SJSA1 (cell line): ENCODE data around the gene ZBTB7C. TPM values are rescaled to one million over a fixed set of nuclear protein-coding genes. Genes with fewer than 3 reads are reported as not detected.

Source experiments
- DNase-seq, 2 experiments: peaks; one replicate each; pipeline ENCODE4 v3.0.0-alpha.2; 2015 to 2020; ENCODE audit warnings: low spot score in 2 of 2, low read depth in 1 of 2
- H3K27ac ChIP-seq: fragments of 250-450 bp; sonication (Bioruptor Pico); 2 replicates; pipeline ENCODE4 v1.5.1; 2020; ENCODE audit warnings: mild to moderate bottlenecking, moderate library complexity
- H3K27me3 ChIP-seq: fragments of 250-450 bp; sonication (Bioruptor Pico); replicated peaks from 2 replicates; pipeline ENCODE4 v1.5.1; 2020; ENCODE audit warnings: mild to moderate bottlenecking, moderate library complexity
- H3K36me3 ChIP-seq: fragments of 250-450 bp; sonication (Bioruptor Pico); 2 replicates; pipeline ENCODE4 v1.5.1; 2020; ENCODE audit warnings: mild to moderate bottlenecking
- H3K4me1 ChIP-seq: fragments of 250-450 bp; sonication (Bioruptor Pico); replicated peaks from 2 replicates; pipeline ENCODE4 v1.6.1; 2021; ENCODE audit warnings: mild to moderate bottlenecking
- H3K4me3 ChIP-seq: fragments of 250-450 bp; sonication (Bioruptor Pico); 2 replicates; pipeline ENCODE4 v1.5.1; 2020; ENCODE audit warnings: mild to moderate bottlenecking
- H3K9me3 ChIP-seq: fragments of 250-450 bp; sonication (Bioruptor Pico); replicated peaks from 2 replicates; pipeline ENCODE4 v1.5.1; 2020; ENCODE audit warnings: mild to moderate bottlenecking
- total RNA-seq: library from RNA; depleted of rRNA; stranded (reverse); fragments of >200 nt; shearing (Covaris generic); gene quantifications from 2 replicates; pipeline ENCODE4 v1.2.3, GENCODE V29; 2014

ZBTB7C gene
- total RNA-seq, 1 experiment from 2014 or later: 0.50 TPM

DNA sequence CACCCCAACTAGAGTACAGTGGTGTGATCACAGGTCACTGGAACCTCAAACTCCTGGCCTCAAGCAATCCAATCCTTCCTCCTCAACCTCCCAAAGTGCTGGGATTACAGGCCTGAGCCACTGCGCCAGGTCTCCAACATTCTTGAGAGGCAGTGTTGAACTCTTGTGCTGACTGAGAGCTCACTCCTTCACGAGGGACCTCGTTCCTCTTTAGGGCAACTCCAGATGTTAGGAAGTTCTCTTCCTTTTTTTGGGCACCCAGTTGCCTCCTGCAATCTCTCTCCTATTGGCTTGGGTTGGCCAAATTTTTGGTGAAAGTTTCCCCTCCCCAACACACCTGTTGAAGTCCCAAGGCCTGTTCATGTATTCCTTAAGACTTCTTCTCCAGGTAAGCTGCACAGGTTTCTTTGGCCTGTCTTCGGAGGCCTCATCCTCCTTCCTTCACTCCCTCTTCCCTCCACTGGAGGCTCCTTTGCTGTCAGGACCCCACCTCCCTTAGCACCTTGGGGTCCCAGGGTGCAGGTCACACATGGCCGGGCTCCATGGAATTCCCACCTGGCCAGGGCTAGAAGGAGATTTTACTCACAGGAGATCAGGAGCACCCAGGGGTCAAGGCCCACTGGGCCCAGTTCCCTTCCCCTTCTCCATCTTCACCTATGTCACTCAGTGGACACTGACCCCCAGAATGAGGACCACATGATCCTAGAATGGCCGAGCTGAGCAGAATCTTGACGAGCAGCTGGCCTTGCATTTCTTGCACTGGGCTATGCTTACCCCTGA, 384.1 kb downstream of the ZBTB7C start:
- Histone ChIP-seq H3K27me3 (peaks cover 4% of the 10 kb centered on the region; the same call in 1 of the 2 replicates), H3K4me3 (no peak overlapping the region), H3K9me3 (no peaks in the 10 kb centered on the region), H3K36me3 (no peaks in the 10 kb centered on the region), H3K27ac (no peak overlapping the region), H3K4me1 (peaks cover 15% of the 10 kb centered on the region)
- DNase-seq: no peak

- no peak overlapping the region for H3K27ac ChIP-seq
- H3K36me3 ChIP-seq: no peaks in the 10 kb centered on the region
- peaks cover 15% of the 10 kb centered on the region for H3K4me1 ChIP-seq
- no peaks in the 10 kb centered on the region for H3K9me3 ChIP-seq
- H3K4me3 ChIP-seq: no peak overlapping the region
- H3K27me3 ChIP-seq: peaks cover 8% of the 10 kb centered on the region; the same call in 1 of the 2 replicates
- DNase-seq: no peak
These were observed 385.1 kb downstream of the ZBTB7C start for GRCh38 chr18:48024009-48024512.

- Histone ChIP-seq H3K27me3 (peaks cover 8% of the 10 kb centered on the region; the same call in 1 of the 2 replicates), H3K4me3 (no peak overlapping the region), H3K27ac (no peak overlapping the region), H3K36me3 (no peaks in the 10 kb centered on the region), H3K4me1 (peaks cover 15% of the 10 kb centered on the region), H3K9me3 (no peaks in the 10 kb centered on the region)
- peak; percentile 62 to 65 for DNase-seq
These were observed 385.7 kb downstream of the ZBTB7C start for GRCh38 chr18:48023334-48024008.

DNA sequence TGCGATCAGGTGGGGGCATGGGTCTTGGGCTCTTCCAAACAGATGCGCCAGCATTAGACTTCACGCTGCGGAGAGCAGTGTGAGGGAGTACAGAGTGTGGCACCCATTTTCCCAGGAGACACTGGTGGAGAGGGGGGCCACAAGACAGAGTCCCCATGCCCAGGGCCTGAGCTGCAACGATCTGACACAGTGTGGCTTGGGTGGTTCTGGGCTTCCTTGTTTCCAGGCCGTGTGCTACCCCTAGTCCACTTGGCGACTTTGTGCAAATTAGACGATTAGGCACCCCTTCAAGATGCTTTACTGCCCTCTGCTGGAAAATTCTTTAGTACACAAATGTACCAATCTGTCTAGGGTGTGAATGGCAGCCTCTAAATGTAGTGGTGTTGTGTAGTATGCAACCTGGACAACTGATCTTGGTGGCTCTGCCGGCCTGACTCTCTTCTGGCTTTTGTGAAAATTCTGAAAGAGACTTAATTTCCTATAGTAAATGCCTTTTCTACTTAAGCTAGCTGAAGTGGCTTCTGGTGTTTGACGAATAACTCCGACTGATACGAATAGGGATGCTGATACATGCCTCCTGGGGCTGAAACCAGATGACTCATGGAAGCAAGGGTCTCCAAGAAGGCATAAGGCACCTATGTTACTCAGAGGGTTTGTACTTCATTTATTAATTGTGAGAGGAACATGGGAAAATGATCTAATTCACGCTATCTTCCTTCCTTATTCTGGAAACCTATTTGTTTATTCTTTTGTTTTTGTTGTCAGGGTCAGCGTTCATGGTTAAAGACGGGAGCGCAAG, 386.5 kb downstream of the ZBTB7C start:
- peak in 1 of 2 experiments; percentile 72 for DNase-seq
- no peak overlapping the region for H3K4me3 ChIP-seq
- peaks cover 8% of the 10 kb centered on the region; the same call in 1 of the 2 replicates for H3K27me3 ChIP-seq
- no peaks in the 10 kb centered on the region for H3K9me3 ChIP-seq
- no peaks in the 10 kb centered on the region for H3K36me3 ChIP-seq
- H3K4me1 ChIP-seq: peaks cover 15% of the 10 kb centered on the region
- no peak overlapping the region for H3K27ac ChIP-seq

DNA sequence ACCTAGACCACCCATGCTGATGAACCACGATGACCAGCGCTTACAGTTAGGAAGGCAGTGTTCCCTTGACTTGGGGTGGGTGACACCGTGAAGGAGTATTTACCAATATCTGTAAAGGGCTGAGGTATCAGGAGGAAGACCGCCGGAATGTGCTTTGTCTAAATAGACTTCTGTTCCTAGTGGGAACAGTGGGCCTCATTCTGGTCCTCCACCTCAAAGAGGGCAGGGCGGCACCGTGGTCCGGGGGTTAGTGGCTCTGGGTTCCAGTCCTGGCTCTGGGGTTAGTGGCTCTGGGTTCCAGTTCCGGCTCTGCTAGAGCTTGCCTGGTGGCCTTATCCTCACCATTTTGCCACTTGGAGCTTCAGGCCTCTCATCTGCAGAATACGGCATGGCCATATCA, 387.2 kb downstream of the ZBTB7C start:
- Histone ChIP-seq H3K4me1 (peaks cover 15% of the 10 kb centered on the region), H3K36me3 (no peaks in the 10 kb centered on the region), H3K27ac (no peak overlapping the region), H3K9me3 (no peaks in the 10 kb centered on the region), H3K27me3 (peaks cover 15% of the 10 kb centered on the region), H3K4me3 (no peak overlapping the region)
- DNase-seq: no peak

DNA sequence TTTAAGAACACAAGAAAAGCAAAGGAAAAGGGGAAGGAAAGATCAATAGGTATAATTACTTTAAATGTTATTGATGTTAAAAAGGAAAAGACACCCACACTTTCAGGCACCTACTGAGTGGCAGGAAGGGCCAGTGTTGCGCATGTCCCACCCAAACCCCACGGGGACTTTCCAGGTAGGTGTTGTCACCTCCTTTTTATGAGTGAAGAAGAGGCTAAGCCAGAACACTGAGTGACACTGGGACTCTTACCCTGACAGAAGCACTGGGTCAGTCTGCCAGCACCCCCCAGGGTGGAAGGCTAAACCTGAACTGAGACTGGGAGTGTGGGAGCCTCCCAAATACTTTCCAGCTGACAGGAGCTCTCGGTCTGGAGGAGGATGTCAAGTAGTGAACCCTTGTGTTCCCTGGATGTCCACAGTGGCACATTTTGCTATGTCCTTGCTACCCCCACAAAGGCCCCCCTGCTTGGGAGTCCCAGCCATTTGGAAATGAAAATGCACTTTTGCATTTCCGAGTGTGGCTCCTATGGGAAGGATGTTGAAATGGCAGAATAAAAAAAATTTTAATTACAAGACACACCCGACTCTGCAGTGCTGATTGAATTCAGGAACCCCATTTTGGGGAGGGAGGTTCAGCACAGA, 387.8 kb downstream of the ZBTB7C start:
- Histone ChIP-seq H3K27ac (no peak overlapping the region), H3K4me3 (no peak overlapping the region), H3K36me3 (no peaks in the 10 kb centered on the region), H3K9me3 (no peaks in the 10 kb centered on the region), H3K27me3 (peaks cover 15% of the 10 kb centered on the region), H3K4me1 (peaks cover 15% of the 10 kb centered on the region)
- DNase-seq: no peak

DNA sequence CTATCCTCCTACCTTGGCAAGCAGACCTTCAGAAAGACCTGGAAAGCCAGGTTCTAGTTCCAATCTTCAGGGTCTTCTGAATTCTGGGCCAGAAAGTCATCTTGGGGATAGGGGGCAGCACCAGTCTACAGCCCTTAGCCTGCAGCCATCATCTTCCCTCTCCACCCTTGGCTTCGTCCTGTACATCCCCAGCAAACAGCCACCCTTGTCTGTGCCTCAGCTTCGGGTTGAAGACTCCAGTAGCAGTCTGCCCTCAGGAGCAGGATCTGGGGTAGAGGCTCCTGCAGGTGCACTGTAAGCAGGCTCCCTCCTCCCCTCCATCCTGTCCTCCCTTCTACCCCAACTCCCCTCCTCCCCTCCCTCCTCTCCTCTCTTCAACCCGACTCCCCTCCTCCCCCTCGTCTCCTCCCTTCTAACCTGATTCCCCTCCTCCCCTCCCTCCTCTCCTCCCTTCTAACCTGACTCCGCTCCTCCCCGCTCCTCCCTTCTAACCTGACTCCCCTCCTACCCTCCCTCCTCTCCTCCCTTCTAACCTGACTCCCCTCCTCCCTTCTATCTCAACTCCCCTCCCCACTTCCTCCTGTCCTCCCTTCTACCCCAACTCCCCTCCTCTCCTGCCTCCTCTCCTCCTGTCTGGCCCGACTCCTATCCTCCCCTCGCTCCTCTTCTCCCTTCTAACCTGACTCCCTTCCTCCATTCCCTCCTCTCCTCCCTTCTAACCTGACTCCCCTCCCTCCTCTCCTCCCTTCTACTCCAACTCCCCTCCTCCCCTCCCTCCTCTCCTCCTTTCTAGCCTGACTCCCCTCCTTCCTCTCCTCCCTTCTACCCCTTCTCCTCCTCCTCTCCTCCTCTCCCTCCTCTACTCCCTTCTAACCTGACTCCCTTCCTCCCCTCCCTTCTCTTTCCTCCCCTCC, 388.6 kb downstream of the ZBTB7C start:
- no peaks in the 10 kb centered on the region for H3K36me3 ChIP-seq

GRCh38 chr18:48019557-48020325, 389.4 kb downstream of the ZBTB7C start:
- Histone ChIP-seq H3K4me3 (no peak overlapping the region), H3K4me1 (peaks cover 15% of the 10 kb centered on the region), H3K27me3 (peaks cover 15% of the 10 kb centered on the region), H3K36me3 (no peaks in the 10 kb centered on the region), H3K9me3 (no peaks in the 10 kb centered on the region), H3K27ac (no peak overlapping the region)
- DNase-seq: no peak

More for the DNA sequence above, 388.6 kb downstream of the ZBTB7C start:
- H3K27me3 ChIP-seq: peaks cover 15% of the 10 kb centered on the region
- no peaks in the 10 kb centered on the region for H3K9me3 ChIP-seq
- H3K4me1 ChIP-seq: peaks cover 15% of the 10 kb centered on the region
- no peak overlapping the region for H3K27ac ChIP-seq
- no peak for DNase-seq
- no peak overlapping the region for H3K4me3 ChIP-seq

DNA sequence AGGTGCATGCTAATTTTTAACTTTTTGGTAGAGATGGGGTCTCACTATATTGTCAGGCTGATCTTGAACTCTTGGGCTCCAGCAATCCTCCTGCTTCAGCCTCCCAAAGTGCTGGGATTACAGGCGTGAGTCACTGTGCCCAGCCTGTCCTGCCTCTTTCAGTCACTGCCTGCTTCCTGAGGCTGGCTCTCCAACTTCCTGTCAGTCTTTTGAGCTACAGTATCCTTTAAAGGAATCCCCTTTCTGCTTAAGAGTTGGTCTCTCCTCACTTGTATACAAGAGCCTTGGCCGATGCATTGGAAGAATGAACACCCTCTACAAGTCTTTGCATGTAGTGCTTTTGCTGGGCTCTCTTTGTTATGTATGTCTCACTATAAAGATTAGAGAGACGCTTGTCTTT, 390.3 kb downstream of the ZBTB7C start:
- Histone ChIP-seq H3K36me3 (no peaks in the 10 kb centered on the region), H3K4me3 (no peak overlapping the region), H3K9me3 (no peaks in the 10 kb centered on the region), H3K27ac (no peak overlapping the region), H3K27me3 (peaks cover 15% of the 10 kb centered on the region), H3K4me1 (peaks cover 11% of the 10 kb centered on the region)
- no peak for DNase-seq

DNA sequence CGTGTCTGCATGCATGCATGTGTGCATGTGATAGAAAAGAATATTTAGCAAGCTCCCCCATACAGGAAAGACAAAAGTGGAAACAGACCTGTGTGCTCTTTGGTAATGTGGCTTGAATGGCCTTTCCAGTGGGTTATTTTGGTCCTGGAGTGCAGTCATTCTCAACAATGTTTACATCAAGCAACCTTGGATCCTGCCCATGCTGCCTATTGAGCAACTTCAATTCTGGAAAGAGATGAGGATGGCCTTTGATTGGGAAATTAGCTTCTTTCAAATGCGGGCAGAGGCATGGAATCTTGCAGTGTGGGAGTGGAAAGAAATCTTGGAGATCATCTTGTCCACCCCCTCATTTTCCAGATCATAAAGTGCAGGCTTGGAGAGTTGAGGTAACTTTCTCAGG, 391.5 kb downstream of the ZBTB7C start:
- H3K27me3 ChIP-seq: peaks cover 15% of the 10 kb centered on the region
- no peaks in the 10 kb centered on the region for H3K9me3 ChIP-seq
- no peak overlapping the region for H3K27ac ChIP-seq
- peaks cover 10% of the 10 kb centered on the region for H3K4me1 ChIP-seq
- H3K36me3 ChIP-seq: no peaks in the 10 kb centered on the region
- DNase-seq: no peak
- no peak overlapping the region for H3K4me3 ChIP-seq

DNA sequence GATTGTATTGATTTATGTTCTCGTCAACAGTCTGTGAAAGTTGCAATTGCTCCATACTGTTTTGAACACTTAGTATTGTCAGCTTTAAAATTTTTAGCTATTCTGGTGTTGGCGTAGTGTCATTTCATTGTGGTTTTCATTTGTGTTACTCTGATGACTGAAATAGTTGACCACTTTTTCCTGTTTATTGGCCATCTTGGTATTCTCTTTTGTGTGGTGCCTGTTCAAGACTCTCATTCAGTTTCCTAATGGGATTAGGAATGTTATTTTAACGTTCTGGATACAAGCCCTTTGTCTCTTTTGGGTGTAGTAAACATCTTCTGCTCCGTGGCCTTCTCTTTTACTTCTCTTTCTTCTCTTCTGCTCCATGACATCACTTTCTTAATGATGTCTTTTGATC, 396.0 kb downstream of the ZBTB7C start:
- peak in 1 of 2 experiments; percentile 73 for DNase-seq
- no peak overlapping the region for H3K4me3 ChIP-seq

GRCh38 chr18:48011926-48012465, 397.2 kb downstream of the ZBTB7C start:
- H3K27ac ChIP-seq: no peak overlapping the region
- no peaks in the 10 kb centered on the region for H3K9me3 ChIP-seq
- 0 out of 2 replicates have a peak, but pooled peaks cover under 1% of the 10 kb centered on the region for H3K27me3 ChIP-seq
- no peak for DNase-seq
- no peaks in the 10 kb centered on the region for H3K36me3 ChIP-seq
- H3K4me1 ChIP-seq: peaks cover 19% of the 10 kb centered on the region
- no peak overlapping the region for H3K4me3 ChIP-seq

More for the DNA sequence above, 396.0 kb downstream of the ZBTB7C start:
- Histone ChIP-seq H3K36me3 (no peaks in the 10 kb centered on the region), H3K27ac (no peak overlapping the region), H3K9me3 (no peaks in the 10 kb centered on the region), H3K27me3 (peaks cover 7% of the 10 kb centered on the region), H3K4me1 (peaks cover 12% of the 10 kb centered on the region)
